Body of pancreas (tissue), 4 donors: ENCODE results near the gene LYL1. TPM values are rescaled to one million over a fixed set of nuclear protein-coding genes. Genes with fewer than 3 reads are reported as not detected.
A peak's percentile ranks its signal among the peaks of the same experiment; 100 is the strongest.

Experiments used
- ATAC-seq: fragments of 150-250 bp; one replicate; pipeline ENCODE4 v1.9.1; 2016
- DNase-seq, 4 donors: peaks; one replicate each; pipeline ENCODE4 v3.0.0-alpha.2; 2019
- H3K27ac ChIP-seq, 4 donors: fragments of 200-600 bp; sonication (generic); 1 replicate in 3 of 4; 2 replicates in 1 of 4; pipeline versions ENCODE4 v1.5.1 to v1.6.1; 2016 to 2019; ENCODE audit warnings: mild to moderate bottlenecking in 1 of 4, mixed read lengths in 1 of 4, moderate library complexity in 1 of 4
- H3K27me3 ChIP-seq, 2 donors: fragments of 200-600 bp; sonication (generic); one replicate each; pipeline ENCODE4 v1.6.0; 2016; ENCODE audit warnings: mild to moderate bottlenecking in 1 of 2
- H3K36me3 ChIP-seq, 2 donors: fragments of 200-600 bp; sonication (generic); replicated peaks in 1 of 2; 2 replicates each; pipeline ENCODE4 v1.5.1; 2016; ENCODE audit warnings: low read depth in 2 of 2; ENCODE audit not compliant: insufficient read depth in 1 of 2
- H3K4me1 ChIP-seq: fragments of 200-600 bp; sonication (generic); one replicate; pipeline ENCODE4 v1.6.0; 2016
- H3K4me3 ChIP-seq, 2 donors: fragments of 200-600 bp; sonication (generic); 1 replicate in 1 of 2; 2 replicates in 1 of 2; pipeline ENCODE4 v1.5.1; 2016 to 2019
- H3K9me3 ChIP-seq, 3 donors: fragments of 200-600 bp; sonication (generic); 1 replicate in 2 of 3; 2 replicates in 1 of 3; pipeline ENCODE4 v1.5.1; 2016
- CTCF ChIP-seq, 7 experiments: fragments of 450-650 bp in 4 of 7; fragments of 200-600 bp in 3 of 7; sonication (generic) in 3 of 7; IDR thresholded peaks; one replicate each; pipeline ENCODE4 v1.5.1; 2016 to 2019; ENCODE audit warnings: antibody characterized with exemption in 7 of 7
- POLR2A ChIP-seq, 3 donors: fragments of 450-650 bp; IDR thresholded peaks; one replicate each; pipeline ENCODE4 v1.6.1; 2016; ENCODE audit warnings: antibody characterized with exemption in 3 of 3, mild to moderate bottlenecking in 2 of 3
- WGBS, 2 donors: methylation state at CpG; one replicate each; pipeline ENCODE4 v1.1.5; 2017; 5-methylcytosine and 5-hydroxymethylcytosine counted together
- intact Hi-C: fragments of 100-400 bp; cut with DNase I; formaldehyde crosslinking; loops from one replicate; pipeline ENCODE4 v1.15.1; 2023
- total RNA-seq, 2 donors: library from RNA; depleted of rRNA; stranded (reverse); fragments of >200 nt; gene quantifications; one replicate each; pipeline ENCODE4 v1.1.0, GENCODE V29; 2016

The LYL1 gene
- total RNA-seq = 1 to 10 TPM; 3.4 to 6.9 TPM

GRCh38 chr19:13102666-13103580, at the start of gene LYL1:
Gene LYL1, minus strand, starts transcription at chr19:13102858. Its CDS starts 1,687 bp downstream, at chr19:13101171.
- Histone ChIP-seq H3K27ac (peak within 1 kb of the TSS in 2 of 4 donors; percentile 62 to 77), H3K36me3 (no peaks in the 10 kb centered on the region), H3K27me3 (peaks cover 0 to 6% of the 10 kb centered on the region in 2 donors), H3K4me1 (peaks cover 24% of the 10 kb centered on the region), H3K9me3 (no peaks in the 10 kb centered on the region), H3K4me3 (no peak within 1 kb of the TSS)
- TF ChIP-seq CTCF (IDR thresholded peaks at IDR 0.05) (peak in 1 of 7 experiments; percentile 6), POLR2A (IDR thresholded peaks at IDR 0.05) (peak; percentile 1 to 44 (median 14))
- peak; percentile 56 for ATAC-seq
- WGBS, 2 donors = 6 to 18% methylated on average over 9 to 35 of the region's 47 CpGs
- intact Hi-C loops = no loop called here
- peak in 3 of 4 donors; percentile 55 to 66 (median 56) for DNase-seq

GRCh38 chr19:13151605-13152355, 49.1 kb upstream of the LYL1 start:
- H3K36me3 ChIP-seq = no peaks in the 10 kb centered on the region
- no peaks in the 10 kb centered on the region for H3K9me3 ChIP-seq
- H3K27me3 ChIP-seq = no peaks in the 10 kb centered on the region
- ATAC-seq (peak; percentile 57), DNase-seq (peak; percentile 98 to 99 (median 98))
- intact Hi-C loops = no loop called here
- 0 to 2% methylated on average over 8 to 71 of the region's 71 CpGs for WGBS, 2 donors
- peaks cover 37% of the 10 kb centered on the region for H3K4me1 ChIP-seq
- peak overlapping the region; percentile 98 to 100 (median 100) for H3K27ac ChIP-seq
- H3K4me3 ChIP-seq = peak overlapping the region; percentile 22 to 78
- peak in 3 of 7 experiments; percentile 9 to 15 (median 9) for TF ChIP-seq CTCF (IDR thresholded peaks at IDR 0.05)
- TF ChIP-seq POLR2A (IDR thresholded peaks at IDR 0.05) = peak; percentile 98 to 99 (median 99)

GRCh38 chr19:13150931-13151604, 48.4 kb upstream of the LYL1 start:
- ATAC-seq = no peak
- intact Hi-C loops = no loop called here
- Histone ChIP-seq H3K27ac (peak overlapping the region; percentile 98 to 100 (median 100)), H3K36me3 (no peaks in the 10 kb centered on the region), H3K4me1 (peaks cover 33% of the 10 kb centered on the region), H3K9me3 (no peaks in the 10 kb centered on the region), H3K27me3 (no peaks in the 10 kb centered on the region), H3K4me3 (peak overlapping the region; percentile 43 to 68)
- no peak for TF ChIP-seq CTCF (IDR thresholded peaks at IDR 0.05)
- TF ChIP-seq POLR2A (IDR thresholded peaks at IDR 0.05) = no peak
- 0% methylated on average over 27 to 33 of the region's 34 CpGs for WGBS, 2 donors
- peak; percentile 35 to 48 (median 42) for DNase-seq

GRCh38 chr19:13150187-13150930, 47.7 kb upstream of the LYL1 start, which contains the start of the genes IER2 and STX10:
Gene IER2, plus strand, starts transcription at chr19:13150411. Its CDS starts 2,776 bp downstream, at chr19:13153187.
Gene STX10, minus strand, starts transcription at chr19:13150375. Its CDS starts 202 bp downstream, at chr19:13150173.
- Histone ChIP-seq H3K4me3 (peak within 1 kb of the TSS; percentile 43 to 68), H3K27ac (peak within 1 kb of the TSS; percentile 98 to 100 (median 100)), H3K27me3 (no peaks in the 10 kb centered on the region), H3K4me1 (peaks cover 26% of the 10 kb centered on the region), H3K36me3 (no peaks in the 10 kb centered on the region), H3K9me3 (no peaks in the 10 kb centered on the region)
- intact Hi-C loops = no loop called here
- 0% methylated on average over 17 to 41 of the region's 51 CpGs for WGBS, 2 donors
- TF ChIP-seq POLR2A (IDR thresholded peaks at IDR 0.05) (peak; percentile 70 to 93 (median 89)), CTCF (IDR thresholded peaks at IDR 0.05) (peak; percentile 42 to 89 (median 78))
- peak; percentile 54 for ATAC-seq
- DNase-seq = peak; percentile 95 to 97 (median 96)
